ENCODE results near the gene NFIB.

The NFIB gene

DNA sequence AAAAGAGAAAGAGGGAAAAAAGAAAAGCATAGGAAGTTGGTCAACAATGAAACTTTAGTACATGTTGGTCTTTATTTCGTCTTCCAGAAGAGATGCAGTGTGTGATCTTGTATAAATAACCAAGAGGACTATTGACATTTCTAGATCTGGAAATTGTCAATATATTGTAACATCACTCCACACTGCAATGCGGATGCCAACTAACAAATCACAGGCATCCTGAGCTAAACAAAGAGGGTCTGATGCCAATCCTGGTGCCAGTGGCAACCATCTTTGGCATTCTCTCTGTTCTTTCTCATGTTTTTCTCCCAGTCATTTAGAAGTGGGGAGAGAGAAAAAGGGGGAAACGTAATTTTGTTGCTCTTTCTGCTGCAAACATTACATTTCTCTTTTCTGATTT lies 9.7 kb downstream of the NFIB start:
- peak; percentile 60 for DNase-seq (ENCODE audit: low spot score)

GRCh38 chr9:14303521-14303920 lies 10.4 kb downstream of the NFIB start:
- DNase-seq (ENCODE audit: low spot score) = peak; percentile 94

DNA sequence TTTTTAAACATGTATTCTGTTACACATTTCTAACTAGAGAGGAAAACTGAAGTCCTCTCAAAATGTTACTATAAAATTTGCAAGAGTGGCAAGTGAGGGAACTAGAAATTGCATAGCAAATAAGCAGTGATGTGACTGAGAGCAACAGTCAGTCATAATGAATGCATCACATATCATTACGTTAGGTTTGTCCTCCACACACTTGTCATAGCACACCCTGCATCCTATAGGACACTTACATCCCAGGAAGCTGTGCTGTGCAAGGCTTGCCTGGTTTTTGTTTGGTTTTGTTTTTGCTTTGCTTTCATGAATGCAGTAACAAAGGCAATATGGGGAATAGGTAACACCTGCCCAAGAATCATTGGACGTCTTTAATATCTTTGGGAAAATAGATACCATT lies 10.8 kb downstream of the NFIB start:
- no peak for DNase-seq (ENCODE audit: low spot score)

DNA sequence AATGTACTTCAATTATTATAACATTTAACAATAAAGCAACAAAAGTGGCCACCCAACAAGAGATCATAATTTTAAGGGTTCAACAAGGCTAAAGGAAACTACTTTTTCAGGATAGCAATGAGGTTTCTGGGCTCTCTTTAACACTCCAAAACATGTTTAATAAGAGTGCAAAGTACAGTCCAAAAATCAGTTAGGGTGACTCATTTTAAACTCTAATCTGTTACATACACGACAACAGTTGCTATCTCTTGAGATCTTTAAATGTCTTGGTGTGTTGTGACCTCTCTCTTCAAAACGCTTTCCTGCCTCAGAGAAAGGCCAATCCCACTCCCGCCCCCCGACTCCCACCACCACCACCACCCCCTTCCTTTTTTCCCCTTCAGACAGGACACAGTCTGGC lies 11.5 kb downstream of the NFIB start:
- DNase-seq (ENCODE audit: low spot score) = no peak

DNA sequence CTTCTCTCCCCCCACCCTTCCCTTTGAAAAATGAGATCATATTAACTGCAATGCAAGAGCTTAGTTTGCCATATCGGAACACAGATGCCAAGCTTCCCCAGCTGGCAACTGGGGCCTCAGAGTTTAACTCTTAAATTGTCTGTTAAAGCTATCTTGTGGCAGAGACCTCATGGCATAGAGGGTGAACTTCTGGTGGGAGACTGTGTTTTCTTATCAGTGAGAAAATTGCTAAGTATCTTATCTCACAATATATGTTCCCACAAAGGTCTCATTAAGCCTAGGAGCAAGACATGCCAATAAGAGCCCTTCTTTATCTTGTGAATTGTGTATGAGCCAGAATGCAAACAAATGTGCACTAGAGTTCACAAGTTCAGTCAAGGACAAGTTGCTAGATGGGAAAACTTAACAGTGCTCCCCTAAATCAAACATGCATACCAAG lies 12.3 kb downstream of the NFIB start:
- peak; percentile 38 for DNase-seq (ENCODE audit: low spot score)

DNA sequence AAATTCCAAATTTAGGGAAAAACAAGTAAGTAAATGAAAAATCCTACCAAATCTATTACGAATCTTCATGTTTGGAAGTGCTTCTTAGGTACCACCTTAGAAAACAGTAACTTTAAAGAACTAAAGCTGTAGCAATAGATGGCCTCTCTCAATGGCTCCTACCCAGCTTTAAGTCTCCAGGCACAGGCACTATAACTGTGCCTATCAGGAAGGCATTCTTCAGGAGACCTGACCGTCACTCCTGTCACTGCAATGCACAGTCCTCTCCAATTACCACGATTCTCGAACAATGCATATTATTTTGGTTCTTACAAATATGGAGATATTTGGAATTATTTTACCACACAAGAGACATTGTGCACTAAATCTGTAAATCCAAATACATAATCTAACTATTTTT lies 12.9 kb downstream of the NFIB start:
- no peak for DNase-seq (ENCODE audit: low spot score)

GRCh38 chr9:14300588-14300987 lies 13.4 kb downstream of the NFIB start:
- DNase-seq (ENCODE audit: low spot score) = no peak

GRCh38 chr9:14300040-14300439 lies 13.9 kb downstream of the NFIB start:
- DNase-seq (ENCODE audit: low spot score) = no peak

DNA sequence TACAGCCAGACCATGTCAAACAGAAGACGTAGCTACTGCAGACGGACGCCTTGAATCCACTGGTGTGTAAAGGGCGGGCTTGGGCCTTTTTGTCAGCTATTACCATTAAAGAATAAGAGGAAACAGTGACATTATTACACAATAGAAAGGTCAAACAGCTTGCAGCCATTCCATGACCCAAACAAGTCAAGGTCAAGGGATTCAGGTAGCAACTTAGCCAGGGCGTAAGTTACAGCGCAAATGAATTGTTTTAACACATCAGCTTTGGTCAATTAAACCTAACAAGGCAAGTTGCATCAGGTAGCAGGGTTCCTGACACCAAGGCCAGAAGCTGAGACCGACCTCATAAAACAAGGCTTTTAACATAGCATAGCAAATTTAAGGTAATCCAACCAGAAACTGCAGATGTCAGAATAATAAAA lies 15.3 kb downstream of the NFIB start:
- no peak for DNase-seq (ENCODE audit: low spot score)

DNA sequence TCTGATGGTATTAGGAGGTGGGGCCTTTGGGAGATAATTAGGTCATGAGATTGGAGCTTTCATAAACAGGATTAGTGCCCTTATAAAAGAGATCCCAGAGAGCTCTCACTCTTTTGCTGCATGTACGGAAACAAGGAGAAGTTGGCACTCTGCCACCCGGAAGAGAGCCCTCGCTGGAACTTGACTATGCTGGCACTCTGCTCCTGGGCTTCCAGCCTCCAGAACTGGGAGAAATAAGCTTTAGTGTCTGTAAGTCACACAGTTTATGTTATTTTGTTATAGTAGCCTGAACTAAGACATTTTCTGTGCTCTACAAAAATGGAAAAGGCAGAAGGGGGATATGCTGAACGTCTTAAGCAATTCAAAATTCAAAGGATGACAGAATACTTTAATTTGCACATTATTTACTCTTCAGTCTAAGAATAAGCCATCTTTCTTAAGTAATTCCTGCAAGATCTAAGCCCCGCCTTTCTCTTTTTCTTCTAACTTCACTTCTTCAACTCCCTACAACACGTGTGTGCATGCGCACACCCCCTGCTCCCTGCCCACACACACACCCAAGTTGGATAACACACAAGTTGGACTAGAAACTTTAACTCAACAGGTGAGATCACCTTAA lies 17.3 kb downstream of the NFIB start:
- no peak for DNase-seq (ENCODE audit: low spot score)

- no peak for DNase-seq (ENCODE audit: low spot score)
Observed at GRCh38 chr9:14294659-14295058, 19.3 kb downstream of the NFIB start.

DNA sequence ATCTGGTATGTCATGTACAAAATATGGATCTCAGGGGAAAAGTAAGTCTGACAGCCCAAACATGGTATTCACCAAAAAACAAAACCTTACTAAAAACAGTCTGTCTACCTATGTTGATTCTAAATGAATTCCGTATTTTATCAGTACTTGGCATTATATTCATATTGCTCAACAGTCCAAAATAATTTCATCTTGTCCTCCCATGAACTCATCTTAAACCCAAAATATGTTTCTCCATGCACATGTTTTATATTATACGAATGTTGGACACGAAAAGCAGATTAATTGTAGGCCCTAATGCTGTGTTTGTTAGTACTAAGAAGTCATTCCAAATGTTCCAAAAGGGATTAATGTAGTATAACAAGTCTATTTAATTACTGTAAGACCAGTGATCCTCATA lies 20.1 kb downstream of the NFIB start:
- no peak for DNase-seq (ENCODE audit: low spot score)

DNA sequence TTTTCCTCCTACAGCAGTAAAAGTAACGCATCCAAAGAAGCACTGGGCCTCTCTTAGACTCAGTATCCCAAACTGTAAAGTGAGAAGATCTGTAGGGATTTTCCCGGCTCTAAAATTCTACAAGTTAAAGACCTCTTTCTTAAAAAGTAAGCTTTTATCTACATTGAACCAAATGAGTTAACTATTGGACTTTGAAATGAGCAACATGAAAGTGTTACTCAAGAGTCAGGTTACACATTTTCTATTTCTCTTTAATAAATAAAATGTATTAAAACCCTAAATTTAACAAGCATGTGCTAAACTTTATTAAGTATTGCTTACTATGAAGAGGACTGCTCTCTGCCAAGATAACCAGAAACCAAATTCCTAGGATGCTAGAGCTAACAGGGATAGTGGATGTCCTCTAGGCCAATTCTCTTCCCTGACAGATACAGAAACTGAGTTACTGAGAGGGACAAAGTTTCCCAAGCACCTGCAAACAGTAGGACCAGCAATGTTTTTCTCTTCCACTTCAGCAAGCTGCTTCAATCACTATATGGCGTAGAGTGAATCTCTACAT lies 21.7 kb downstream of the NFIB start:
- no peak for DNase-seq (ENCODE audit: low spot score)

GRCh38 chr9:14289916-14290315 lies 24.0 kb downstream of the NFIB start:
- no peak for DNase-seq (ENCODE audit: low spot score)

DNA sequence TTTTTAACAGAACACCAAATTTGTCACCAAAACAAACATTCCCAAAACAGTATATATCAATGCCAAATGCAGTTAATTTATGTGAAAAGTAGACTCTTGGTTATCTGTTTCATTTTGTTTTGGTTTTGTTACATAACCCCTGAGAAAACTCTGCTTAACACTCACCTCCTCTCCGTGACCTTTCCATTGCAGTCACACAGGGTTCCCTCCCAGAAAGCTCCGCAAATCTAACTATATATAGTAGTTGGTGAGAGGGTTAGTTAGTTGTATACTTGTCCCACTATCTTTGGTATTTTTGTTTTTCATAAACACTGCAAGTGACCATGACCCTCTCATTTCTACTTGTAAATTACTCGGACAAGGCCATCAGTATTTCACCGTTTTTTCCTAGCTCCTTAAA lies 25.5 kb downstream of the NFIB start:
- no peak for DNase-seq (ENCODE audit: low spot score)

DNA sequence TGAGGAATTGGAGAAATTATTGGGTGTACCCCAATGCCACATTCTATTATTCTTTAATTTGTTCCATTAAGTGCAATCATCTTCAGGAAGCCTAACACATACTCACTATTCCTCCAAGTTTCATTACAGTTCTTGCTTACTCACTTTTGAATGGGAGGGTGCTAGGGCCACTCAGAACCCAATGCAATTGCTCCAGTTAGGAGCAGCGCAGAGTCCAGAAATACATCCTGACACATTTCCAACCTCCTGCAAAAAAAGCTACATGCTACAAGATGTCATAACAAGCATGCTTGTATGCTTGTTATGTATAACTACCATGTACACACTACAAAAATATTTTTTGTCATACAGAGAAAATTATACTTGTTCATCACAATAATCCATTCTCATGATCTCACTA lies 27.8 kb downstream of the NFIB start:
- no peak for DNase-seq (ENCODE audit: low spot score)

GRCh38 chr9:14283276-14283675 lies 30.7 kb downstream of the NFIB start:
- no peak for DNase-seq (ENCODE audit: low spot score)

- no peak for DNase-seq (ENCODE audit: low spot score)
Observed at GRCh38 chr9:14281876-14282275, 32.1 kb downstream of the NFIB start.

DNA sequence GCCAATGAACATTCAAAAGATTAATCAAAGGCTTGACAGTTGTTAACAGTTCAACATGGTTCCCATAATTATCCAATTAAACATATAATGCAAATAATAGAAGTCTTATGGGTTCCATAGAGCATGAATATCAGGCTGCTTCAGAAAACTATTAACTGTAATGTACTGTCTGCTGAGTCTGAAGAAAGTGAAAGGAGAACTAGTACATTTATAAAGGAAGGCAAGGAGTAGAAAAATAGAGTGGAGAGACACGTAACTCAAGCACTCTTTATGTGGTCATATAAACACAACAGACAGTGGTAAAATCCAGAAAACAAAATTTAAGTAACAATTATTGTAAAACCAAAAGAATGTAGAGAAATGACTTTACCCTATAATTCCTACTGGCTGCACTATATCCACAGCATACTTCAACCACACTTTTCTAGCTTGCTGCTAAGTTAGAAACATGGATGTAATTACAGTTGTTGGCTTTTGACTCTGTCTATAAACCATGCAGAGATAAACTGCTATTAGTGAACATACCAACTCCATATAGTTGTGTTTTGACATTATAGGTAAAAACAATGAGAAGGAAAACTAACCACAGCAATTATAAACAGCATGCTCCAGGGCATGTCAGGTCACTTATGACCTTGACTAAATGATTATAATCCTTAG lies 32.7 kb downstream of the NFIB start:
- DNase-seq (ENCODE audit: low spot score) = no peak

- no peak for DNase-seq (ENCODE audit: low spot score)
Observed at GRCh38 chr9:14279671-14280070, 34.3 kb downstream of the NFIB start.

DNA sequence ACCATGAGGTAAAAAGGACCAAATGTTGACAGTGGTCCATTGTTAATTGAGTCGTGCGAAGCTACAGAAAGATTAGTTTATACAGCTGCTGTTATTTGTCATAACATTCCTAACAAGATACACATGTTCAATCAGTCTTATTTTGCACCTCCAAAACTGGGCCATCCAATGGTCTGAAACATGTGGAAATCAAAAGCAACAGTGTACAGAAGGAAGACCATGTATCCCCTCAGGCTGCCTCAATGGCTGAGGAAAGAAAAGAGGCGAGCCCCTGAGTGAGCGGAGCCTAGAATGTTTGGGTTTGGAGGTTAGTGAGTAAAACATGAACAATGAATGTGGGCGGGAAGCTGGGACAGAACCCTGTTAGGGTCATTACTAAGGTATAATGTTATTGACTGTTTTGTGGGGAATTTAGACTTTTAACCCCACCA lies 35.6 kb downstream of the NFIB start:
- no peak for DNase-seq (ENCODE audit: low spot score)

DNA sequence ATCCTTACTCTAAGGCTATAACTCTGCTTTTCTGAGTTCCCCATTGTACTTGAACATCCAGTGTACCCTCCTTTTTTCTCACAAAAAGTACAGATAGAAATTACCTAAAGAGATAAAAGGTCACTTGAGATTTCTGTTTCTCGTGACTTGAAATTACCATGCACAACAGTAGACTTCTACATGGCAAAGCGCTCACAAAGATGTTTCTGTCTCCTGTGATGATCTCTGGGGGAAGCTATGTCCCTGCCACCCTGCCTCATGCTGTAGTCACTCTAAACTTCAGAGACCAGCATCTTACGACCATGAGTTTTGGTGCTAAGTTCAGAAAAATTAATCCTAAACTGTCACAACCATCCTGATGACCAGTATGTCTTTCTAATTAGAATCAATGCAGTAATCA lies 36.2 kb downstream of the NFIB start:
- DNase-seq (ENCODE audit: low spot score) = no peak

DNA sequence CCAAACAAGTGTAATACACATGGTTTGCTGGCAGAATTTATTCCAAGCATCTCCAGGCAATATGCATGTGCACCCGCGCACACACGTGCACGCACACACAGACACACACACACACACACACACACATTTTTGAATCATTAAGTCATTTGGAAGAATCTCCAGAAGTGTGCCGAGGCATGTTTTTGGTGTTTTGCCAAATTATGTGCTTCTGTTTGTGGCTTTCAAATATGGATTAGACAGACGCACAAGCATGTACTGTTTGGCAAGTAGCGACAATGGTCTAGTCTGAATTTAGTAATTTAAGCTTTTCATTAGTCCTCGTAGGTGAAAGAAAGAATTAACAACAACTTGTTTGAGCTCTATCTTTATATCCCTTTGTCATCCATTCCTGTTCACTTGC lies 36.7 kb downstream of the NFIB start:
- DNase-seq (ENCODE audit: low spot score) = no peak

DNA sequence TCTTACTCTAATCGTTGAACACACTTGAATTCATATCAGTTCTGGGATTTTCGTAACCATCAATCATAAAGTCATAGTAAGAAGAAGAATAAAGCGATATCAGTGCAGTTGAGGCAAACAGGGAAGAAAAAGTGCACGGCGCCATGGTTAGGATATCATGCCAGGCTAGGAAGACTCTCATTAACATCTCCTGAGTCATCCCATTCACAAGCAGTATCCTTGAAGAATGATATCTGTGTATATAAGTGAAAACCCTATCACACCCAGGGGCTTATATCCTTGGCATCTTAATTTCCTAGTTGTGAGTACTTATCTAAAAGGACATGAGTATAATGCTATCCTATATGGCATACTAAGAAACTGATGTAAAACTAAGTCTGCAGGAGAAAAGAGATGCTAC lies 38.6 kb downstream of the NFIB start:
- no peak for DNase-seq (ENCODE audit: low spot score)
